ENCODE data around the gene RHOF. TPM values are rescaled to one million over a fixed set of nuclear protein-coding genes. Genes with fewer than 3 reads are reported as not detected.
"Not testable (repeated sequence)": the region's sequence is repeated elsewhere in the genome, so short reads cannot be mapped to it uniquely, and the experiment has no call there.

RHOF gene
- total and polyA plus RNA-seq, 8 donors = 3.2 to 105 (median 23.3) TPM

- H3K27me3 ChIP-seq = no peaks in the 10 kb centered on the region
- peaks cover 0 to 49% (median 33%) of the 10 kb centered on the region in 4 donors for H3K36me3 ChIP-seq
- H3K27ac ChIP-seq = no peak overlapping the region
- peaks cover 0 to 26% (median 13%) of the 10 kb centered on the region in 4 donors for H3K4me1 ChIP-seq
- no peak for DNase-seq
- intact Hi-C loops (cut with DNase I; ENCODE audit: low total_unique reads) = no loop called here
- no peak for TF ChIP-seq EP300 (IDR thresholded peaks at IDR 0.05)
- TF ChIP-seq CTCF (IDR thresholded peaks at IDR 0.05) = no peak
- no peak for TF ChIP-seq POLR2A (IDR thresholded peaks at IDR 0.05)
- TF ChIP-seq POLR2AphosphoS5 (IDR thresholded peaks at IDR 0.05) = no peak
- H3K9me3 ChIP-seq = no peaks in the 10 kb centered on the region
- 0 to 71% (median 6%) methylated on average over 1 of the region's 1 CpG for WGBS, 5 donors
- H3K4me3 ChIP-seq = no peak overlapping the region
Measured at GRCh38 chr12:121750507-121750955, 43.0 kb downstream of the RHOF start.

- intact Hi-C loops (cut with DNase I; ENCODE audit: low total_unique reads) = no loop called here
- no peaks in the 10 kb centered on the region for H3K27me3 ChIP-seq
- H3K36me3 ChIP-seq = peaks cover 0 to 43% (median 33%) of the 10 kb centered on the region in 4 donors
- no peaks in the 10 kb centered on the region for H3K9me3 ChIP-seq
- H3K4me1 ChIP-seq = peaks cover 0 to 20% (median 7%) of the 10 kb centered on the region in 4 donors
- H3K4me3 ChIP-seq = no peak overlapping the region
- no peak for TF ChIP-seq CTCF (IDR thresholded peaks at IDR 0.05)
- TF ChIP-seq POLR2AphosphoS5 (IDR thresholded peaks at IDR 0.05) = no peak
- TF ChIP-seq EP300 (IDR thresholded peaks at IDR 0.05) = no peak
- no peak for TF ChIP-seq POLR2A (IDR thresholded peaks at IDR 0.05)
- DNase-seq = no peak
- peak overlapping the region in 2 of 5 donors; percentile 68 to 78 for H3K27ac ChIP-seq
- 85 to 92% (median 86%) methylated on average over 10 of the region's 10 CpGs for WGBS, 5 donors
Measured at GRCh38 chr12:121749267-121749666, 44.2 kb downstream of the RHOF start.

- 43 to 53% (median 47%) methylated on average over 15 to 17 of the region's 17 CpGs for WGBS, 5 donors
- intact Hi-C loops (cut with DNase I; ENCODE audit: low total_unique reads) = no loop called here
- peak in 1 of 2 donors; percentile 88 for DNase-seq
- Histone ChIP-seq H3K4me1 (peaks cover 0 to 14% (median 4%) of the 10 kb centered on the region in 4 donors), H3K36me3 (peaks cover 0 to 43% (median 33%) of the 10 kb centered on the region in 4 donors), H3K9me3 (no peaks in the 10 kb centered on the region), H3K27me3 (no peaks in the 10 kb centered on the region), H3K4me3 (no peak overlapping the region), H3K27ac (peak overlapping the region in 2 of 5 donors; percentile 68 to 78)
- TF ChIP-seq POLR2AphosphoS5 (IDR thresholded peaks at IDR 0.05) (peak in 1 of 3 donors; percentile 38), CTCF (IDR thresholded peaks at IDR 0.05) (no peak), EP300 (IDR thresholded peaks at IDR 0.05) (no peak)
Measured at GRCh38 chr12:121748571-121749265, 44.8 kb downstream of the RHOF start.

GRCh38 chr12:121748218-121748570, 45.3 kb downstream of the RHOF start:
- Histone ChIP-seq H3K4me3 (no peak overlapping the region), H3K9me3 (no peaks in the 10 kb centered on the region), H3K27me3 (no peaks in the 10 kb centered on the region), H3K36me3 (peaks cover 0 to 43% (median 33%) of the 10 kb centered on the region in 4 donors), H3K27ac (peak overlapping the region in 2 of 5 donors; percentile 68 to 78), H3K4me1 (peaks cover 0 to 12% (median 2%) of the 10 kb centered on the region in 4 donors)
- intact Hi-C loops (cut with DNase I; ENCODE audit: low total_unique reads) = no loop called here
- WGBS, 5 donors = 62 to 76% (median 70%) methylated on average over 12 to 13 of the region's 13 CpGs
- DNase-seq = no peak
- no peak for TF ChIP-seq EP300 (IDR thresholded peaks at IDR 0.05)
- TF ChIP-seq CTCF (IDR thresholded peaks at IDR 0.05) = no peak
- no peak for TF ChIP-seq POLR2AphosphoS5 (IDR thresholded peaks at IDR 0.05)
- TF ChIP-seq POLR2A (IDR thresholded peaks at IDR 0.05) = no peak

GRCh38 chr12:121745545-121745944, 47.9 kb downstream of the RHOF start:
- H3K27ac ChIP-seq; H3K9me3 ChIP-seq; DNase-seq; H3K27me3 ChIP-seq; intact Hi-C loops (cut with DNase I; ENCODE audit: low total_unique reads); H3K4me3 ChIP-seq: not testable (repeated sequence)
- Histone ChIP-seq H3K36me3 (peaks cover 0 to 22% (median 13%) of the 10 kb centered on the region in 4 donors), H3K4me1 (peaks cover 0 to 17% (median 6%) of the 10 kb centered on the region in 4 donors)
- WGBS, 5 donors = 91 to 99% (median 97%) methylated on average over 5 of the region's 5 CpGs

All from stomach (tissue), 9 donors.